IPS-NIHi7 (cell line): ENCODE data around the gene CD300LD.
"Not testable (repeated sequence)": the region's sequence is repeated elsewhere in the genome, so short reads cannot be mapped to it uniquely, and the experiment has no call there.

Source experiments
- DNase-seq: peaks from one replicate; pipeline ENCODE4 v3.0.0; 2012; ENCODE audit warnings: mixed read lengths; ENCODE audit errors: extremely low spot score

CD300LD gene

DNA sequence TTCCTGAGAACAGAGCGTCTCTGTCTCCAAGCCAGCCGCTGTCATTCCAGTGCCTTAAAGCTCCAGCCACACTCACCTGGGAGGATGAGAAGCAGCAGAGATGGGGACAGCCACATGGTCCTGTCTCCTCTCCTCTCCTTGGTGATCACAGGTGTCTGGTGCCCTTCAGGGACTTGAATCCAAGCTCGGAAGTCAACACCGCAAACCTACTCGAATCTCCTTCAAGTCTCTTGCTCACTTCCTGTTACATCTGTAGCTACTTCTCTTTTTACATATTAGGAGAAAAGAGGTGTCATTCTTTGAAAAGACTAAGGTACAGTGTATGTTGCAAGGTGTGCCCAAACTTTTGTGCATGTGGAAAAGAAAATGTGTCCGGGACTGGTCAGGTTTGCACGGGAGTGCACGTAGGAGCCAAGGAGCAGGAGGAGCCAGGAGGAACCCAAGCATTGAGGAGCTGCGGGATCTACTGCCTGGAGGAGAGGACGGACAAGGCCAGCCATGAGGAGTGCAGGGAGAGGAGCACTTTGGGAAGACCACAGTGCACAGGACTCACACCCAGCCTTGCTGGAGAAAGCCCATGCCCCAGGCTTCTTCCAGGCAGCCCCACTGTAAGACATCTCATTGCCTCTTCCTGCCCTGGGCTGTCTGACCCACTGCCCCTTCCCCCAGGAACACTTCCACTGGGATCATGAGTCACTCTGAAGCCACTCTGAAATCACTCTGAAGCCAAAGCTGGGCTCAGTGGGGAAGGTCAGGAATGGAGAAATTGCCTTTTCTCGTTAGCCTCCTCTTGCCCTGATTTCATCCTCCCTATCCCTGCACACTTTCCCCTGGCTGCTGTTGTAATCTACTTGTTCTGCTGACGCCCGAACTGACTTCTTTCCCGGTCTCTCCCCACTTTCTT lies at the start of gene CD300LD:
Gene CD300LD (minus strand): TSS at position 197 of the 904 bp plus-strand sequence. CDS start 81 bp downstream, at position 116.
- DNase-seq, result no peak

DNA sequence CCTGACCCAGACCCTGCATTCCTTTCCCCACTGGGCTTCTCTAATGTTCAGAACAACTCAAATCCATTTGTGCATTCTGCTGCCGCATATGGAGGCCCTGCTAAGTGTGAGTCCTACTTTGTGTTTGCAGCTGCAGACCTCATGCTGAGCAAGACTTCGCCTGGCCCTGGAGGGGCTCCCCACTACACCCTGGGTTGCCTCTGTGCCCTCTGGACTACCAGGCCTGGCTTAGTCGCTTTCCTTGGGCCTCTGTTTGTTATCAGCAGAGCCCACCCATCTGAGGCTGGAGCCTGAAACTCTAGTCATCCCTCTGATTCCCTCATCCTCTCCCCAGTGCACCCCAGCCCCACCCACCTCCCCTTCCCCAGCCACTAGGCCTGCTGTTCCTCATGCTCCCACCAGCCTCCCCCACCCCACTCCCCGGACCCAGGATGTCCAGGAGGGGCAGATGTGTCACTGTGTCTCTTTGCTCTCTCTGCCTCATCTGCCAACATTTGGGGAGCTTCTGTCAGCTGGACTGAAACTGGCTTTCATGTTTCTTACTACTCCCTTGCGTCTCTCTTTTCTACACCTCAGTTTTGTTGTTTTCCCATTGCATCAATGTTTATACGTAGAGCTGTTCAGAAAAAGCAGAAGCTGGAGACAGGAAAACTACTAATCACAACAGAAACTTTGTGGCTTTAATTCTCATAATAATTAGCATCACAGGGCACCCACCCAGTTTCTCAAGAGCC lies 49.3 kb upstream of the CD300LD start:
- DNase-seq, result no peak

DNA sequence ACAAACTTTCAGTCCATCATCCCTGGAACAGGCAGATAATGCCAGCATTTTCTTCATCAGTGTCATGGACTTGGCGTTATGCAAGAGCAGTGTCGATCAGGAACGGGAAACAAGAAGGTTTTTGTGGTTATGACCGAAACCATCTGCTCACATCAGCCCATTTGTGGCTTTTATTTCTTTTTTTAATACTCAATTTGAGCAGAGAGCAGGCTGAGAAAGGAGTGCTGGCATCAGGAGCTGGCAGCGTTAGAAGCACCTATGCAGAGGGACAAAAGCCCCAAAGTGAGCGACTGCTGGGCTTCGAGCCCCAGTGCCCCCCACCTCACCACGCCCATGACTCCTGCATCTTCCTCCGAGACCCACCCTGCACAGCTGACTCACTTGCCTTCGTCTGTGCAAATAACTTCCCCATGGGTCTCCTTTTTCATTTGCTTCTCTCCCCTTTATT lies 47.6 kb upstream of the CD300LD start:
- DNase-seq, result no peak

DNA sequence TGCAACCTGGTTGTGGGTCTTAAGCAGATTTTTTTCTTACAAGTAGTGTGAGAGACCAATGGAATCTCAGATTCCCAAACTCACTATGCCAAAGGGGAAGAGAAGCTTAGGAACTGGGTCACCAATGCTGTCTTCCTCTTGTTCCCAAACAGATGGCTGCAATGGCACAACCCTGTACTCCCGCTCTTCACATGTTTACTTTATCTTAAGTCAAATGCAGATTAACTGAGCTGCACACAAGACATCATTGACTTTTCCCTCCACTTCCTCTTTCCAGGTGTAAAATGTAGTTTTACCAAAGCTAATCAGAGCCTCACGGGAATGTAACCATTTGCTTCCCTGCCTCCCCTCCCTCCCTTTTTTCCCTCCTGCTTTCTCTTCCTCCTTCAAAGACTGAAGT lies 45.8 kb upstream of the CD300LD start:
- DNase-seq, result no peak

DNA sequence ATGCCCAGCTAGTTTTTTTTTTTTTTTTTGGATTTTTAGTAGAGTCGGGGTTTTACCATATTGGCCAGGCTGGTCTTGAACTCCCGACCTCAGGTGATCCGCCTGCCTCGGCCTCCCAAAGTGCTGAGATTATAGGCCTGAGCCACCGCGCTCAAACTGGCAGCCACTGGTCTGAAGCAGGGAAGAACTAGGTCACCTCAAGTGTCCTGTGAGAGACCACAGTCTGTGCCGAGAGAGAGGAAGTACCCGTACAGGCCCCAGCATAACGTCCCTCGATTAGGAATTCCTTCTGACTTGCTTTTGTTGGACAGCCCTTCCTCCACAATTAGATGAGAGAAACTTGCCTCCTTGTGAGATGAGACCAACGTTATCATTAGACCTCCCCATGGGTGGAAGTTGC lies 45.2 kb upstream of the CD300LD start:
- no peak for DNase-seq

DNA sequence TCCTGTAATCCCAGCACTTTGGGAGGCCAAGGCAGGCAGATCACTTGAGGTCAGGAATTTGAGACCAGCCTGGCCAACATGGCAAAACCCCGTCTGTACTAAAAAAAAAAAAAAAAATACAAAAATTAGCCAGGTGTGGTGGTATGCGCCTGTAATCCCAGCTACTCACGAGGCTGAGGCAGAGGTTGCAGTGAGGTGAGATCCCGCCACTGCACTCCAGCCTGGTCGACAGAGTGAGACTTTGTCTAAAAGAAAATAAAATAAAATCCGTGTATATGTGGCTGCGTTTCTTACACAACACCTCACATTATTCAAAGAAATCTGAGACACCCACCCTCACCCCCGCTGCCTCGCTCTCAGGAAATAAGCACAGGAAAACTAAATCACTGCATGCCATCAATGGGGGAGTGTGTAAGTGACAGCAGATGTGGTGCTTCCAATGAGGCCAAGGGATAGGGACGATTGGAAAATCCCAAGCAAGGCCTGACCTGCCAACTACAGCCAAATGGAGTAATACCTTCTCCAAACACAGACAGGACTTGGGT lies 44.5 kb upstream of the CD300LD start:
- DNase-seq, result not testable (repeated sequence)

DNA sequence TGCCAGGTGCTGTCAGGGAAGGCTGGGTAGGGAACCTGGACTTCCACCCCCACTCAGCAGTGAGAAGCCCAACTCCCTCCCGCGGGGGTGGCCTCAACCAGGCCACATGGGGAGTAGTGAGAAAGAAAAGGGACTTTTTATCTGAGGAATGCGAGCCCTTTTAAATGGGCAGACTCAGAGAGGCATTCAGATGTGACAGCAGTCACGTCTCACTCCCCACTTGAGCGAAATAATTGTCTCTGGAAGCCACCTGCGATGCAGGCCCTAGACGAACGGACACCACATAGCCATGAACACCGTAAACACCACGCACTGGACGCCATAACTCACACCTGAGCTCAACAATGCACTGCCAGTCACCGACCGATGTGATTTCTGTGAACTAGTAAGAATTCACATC lies 43.3 kb upstream of the CD300LD start:
- DNase-seq, result no peak

DNA sequence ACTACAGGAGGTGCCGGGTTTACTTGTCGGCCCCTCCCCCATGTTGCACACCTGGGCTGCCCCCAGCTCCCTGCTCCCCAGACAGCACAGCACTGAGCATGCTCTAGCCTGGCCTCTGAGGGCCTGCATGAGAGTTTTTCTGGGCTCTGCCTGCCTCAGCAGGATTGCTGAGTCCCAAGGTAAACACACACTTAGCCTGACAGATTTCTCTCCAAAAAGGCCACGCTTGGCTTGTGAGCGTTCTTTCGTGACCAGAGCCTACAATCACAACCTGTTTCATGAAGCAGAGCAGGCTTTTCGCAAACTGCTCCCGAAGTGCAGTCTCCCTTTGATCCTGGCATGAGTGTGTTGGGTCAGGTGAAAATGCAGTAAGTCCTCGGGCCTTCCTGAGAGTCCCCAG lies 41.2 kb upstream of the CD300LD start:
- DNase-seq, result no peak

DNA sequence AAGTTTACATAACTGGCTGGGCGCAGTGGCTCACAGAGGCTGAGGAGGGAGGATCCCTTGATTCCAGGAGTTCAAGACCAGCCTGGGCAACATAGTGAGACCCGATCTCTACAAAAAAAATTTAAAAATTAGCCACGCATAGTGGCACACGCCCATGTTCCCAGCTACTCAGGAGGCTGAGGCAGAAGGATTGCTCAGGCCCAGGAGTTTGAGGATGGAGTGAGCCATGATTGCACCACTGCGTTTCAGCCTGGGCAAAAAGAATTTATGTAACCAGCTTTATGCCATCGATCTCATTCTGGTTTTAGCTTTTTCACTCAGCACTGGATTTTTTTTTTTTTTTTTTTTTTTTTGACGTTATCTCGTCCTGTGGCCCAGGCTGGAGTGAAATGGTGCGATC lies 40.5 kb upstream of the CD300LD start:
- DNase-seq, result no peak

DNA sequence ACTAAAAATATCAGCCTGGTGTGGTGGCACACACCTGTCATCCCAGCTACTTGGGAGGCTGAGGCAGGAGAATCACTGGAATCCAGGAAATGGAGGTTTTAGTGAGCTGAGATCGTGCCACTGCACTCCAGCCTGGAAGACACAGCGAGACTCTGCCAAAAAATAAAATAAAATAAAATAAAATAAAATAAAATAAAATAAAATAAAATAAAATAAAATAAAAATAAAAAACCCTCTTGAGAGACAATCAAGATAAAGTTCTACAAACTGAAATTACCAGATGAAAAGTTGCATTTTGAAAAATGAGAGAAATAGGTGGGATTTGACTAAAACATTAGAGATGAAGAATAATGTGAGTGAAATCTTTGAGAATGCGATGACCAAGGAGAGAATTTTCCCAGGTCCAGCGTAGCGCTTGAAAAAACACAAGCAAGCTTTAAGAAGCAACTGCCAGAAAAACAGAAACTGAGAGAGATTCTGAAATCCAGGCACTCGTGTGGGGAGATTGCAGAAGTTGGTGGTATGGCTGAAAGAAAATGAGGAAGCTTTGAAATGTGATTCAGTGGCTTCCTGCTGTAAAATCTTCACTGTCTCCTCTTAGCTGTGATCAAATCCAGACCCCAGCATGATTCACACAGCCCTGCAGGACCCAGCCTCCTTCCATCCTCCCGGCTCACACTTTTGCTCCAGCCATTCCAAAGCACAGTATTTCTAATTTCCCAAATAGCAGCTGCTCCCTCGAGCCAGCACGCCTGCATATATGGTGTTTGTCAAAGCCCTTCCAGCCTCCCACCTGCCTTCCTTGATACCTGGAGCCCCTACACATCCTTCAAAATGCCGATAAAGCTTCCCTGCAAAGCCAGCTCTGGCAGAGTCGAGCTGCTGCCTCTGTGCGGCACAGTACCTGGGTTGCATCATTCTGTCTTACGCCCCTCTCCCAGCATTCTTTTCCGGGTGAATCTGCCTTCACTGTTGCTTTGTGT lies 39.7 kb upstream of the CD300LD start:
- DNase-seq, result peak; percentile 50

DNA sequence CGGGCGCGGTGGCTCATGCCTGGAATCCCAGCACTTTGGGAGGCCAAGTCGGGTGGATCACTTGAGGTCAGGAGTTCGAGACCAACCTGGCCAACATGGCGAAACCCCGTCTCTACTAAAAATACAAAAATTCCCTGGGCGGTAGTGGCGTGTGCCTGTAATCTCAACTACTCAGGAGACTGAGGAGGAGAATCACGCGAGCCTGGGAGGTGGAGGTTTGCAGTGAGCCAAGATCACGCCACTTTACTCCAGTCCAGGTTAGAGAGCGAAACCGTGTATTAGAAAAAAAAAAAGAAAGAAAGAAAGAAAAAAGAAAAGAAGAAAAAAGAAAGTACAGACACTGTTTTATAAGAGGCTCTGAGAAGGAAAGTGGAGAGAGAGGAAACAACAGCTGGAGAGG lies 38.2 kb upstream of the CD300LD start:
- DNase-seq, result not testable (repeated sequence)

DNA sequence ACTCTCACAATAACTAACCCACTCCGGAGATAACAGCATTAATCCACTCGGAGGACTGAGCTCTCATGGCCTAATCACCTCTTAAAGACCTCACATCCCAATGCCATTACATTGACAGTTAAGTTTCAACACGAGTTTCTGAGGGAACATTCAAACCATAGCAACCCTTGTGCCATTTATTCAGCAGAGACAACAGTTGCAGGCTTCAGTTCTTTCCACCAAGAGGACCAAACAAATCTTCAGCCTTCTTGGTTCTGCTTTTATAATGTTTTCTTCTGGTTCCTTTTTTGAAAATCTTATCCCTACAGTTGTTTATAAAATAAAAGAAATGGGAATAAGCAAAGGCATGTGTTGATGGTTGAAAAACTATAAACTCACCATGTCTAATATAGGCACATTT lies 33.6 kb upstream of the CD300LD start:
- no peak for DNase-seq

DNA sequence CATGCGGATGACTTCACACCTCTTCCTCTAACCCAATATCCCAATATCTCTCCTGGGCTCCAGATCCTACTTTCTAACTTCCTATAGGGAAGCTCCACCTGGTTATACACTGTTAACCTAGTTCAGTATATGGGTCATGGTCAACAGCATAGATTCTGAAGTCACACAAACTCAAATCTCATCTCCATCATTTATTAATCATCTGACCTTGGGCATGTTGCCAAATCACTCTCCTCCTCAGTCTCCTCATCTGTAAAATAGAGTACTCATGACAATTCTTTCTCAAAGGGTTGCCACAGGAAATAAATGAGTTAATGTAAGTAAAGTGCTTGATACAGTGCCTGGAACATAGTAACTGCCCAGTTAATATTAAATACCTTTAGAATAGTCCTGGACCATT lies 32.0 kb upstream of the CD300LD start:
- DNase-seq, result no peak

DNA sequence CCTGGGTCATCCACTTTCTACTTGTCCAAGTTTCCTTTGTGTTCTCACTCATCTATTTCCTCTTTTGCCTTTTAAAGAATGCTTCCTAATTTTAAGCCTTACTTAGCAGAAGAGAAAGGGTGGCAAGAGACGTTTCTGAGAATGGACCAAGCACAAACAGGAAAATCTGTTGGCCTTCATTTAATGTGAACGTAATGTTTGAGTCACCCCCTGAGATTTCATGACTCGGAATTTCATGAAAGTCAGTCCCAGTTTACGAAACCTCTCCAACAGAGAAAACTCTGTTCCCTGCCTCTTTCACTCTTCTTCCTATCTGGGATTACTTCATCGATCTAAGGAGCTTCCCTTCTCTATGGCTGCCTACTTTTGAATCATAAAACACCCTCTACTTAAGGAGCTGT lies 31.6 kb upstream of the CD300LD start, which contains the start of gene CD300E:
Gene CD300E (minus strand): TSS at position 46 of the 401 bp plus-strand sequence. CDS start 117 bp downstream, outside the sequence.
- no peak for DNase-seq

DNA sequence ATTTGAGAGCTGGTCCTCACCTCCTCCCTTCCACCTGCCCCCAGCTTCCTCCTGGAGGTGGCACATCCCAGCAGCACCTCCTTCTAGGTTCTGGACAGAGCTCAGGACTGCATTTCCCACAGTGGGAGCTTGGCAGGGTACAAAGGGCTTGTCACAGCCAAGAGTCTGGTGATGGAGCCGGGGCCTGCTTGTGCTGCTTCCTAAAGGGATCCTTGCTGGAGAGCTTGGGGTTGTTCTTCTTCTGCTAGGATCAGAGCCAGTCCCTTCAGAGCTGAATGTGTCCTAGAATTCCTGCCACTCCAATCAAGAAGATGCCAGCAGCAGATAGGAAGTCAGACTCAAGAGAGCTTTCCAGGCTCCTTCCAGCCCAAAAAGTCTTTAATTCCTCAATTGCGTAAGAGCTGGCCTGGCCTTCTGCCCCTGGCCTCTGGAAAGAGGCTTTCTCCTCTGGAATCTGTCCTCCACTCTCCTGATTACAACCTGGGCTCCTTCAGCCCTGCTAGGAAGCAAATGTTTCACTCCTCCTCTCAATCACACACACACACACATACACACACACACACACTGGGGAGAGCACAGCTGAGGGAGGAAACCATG lies 27.1 kb upstream of the CD300LD start:
- no peak for DNase-seq

DNA sequence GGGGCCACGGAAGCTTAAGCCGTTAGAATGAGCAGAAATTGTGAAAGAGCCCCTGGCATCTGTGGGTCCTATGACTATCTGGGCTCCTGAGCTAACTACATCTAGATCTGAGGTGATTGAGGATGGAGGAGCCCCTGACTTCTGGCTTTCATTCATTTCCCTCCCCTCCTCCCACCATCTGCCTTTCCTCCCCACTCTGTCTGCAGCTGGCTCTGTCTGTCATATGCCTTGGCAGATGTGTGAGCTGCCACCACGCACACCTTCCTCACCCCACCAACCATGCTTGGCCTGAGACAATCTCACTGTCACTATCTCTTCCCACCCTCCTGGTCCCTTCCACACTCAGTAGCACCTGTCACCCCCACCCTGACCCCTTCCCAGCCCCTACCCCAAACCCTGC lies 26.4 kb upstream of the CD300LD start:
- no peak for DNase-seq

DNA sequence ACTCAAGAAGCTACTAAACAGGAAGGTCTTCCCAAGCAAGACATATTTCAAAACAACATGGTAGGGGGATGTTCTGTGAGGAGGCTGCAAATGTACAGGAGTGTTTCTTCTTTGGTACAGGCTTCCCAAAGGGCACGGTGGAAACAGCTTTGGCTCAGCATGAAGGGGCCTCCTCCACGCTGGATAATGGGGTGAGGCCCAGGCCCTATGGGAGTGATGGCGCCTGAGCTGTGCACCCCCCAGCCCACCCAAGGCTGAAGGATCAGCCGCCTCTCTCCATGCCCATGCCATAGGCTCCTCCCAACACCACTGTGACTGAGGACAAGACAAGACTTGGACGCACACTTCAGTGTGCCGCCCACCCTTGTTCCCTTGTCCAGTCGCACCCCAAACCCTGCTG lies 24.6 kb upstream of the CD300LD start:
- no peak for DNase-seq

DNA sequence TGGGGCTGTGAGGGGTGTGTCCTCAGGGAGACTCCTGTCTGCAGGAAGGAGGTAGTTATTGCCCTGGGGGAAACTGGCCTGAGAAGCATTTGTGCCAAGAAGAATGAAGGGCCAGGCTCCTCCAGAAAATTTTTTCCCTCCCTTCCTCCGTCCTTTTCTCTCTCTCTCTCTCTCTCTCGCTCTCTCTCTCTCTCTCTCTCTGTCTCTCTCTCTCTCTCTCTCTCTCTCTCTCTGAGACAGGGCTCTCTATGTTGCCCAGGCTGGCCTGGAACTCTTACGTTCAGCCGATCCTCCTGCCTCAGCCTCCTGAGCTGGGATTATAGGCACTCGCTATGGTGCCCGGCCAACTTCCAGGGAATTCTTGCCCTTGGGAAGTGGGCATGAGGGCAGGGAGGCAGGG lies 20.0 kb upstream of the CD300LD start:
- DNase-seq, result no peak

DNA sequence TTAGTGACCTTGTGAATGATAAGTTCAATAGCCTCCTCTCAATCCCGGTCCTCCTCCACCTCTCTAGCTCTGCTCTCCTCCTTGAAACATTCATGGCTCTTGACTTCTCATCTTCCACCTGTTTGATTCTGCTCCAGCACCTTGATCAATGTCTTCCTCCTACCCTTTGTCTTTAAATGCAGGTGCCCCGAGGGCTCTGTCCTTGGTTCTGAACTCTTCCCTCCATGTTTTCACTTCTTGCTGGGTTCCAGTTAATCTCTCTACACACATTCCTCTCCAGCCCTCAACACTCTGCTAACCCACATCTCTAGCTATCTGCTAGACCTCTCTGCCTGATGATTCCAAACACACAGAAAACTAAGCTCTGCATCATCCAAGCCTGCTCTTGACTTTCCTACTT lies 18.0 kb upstream of the CD300LD start:
- DNase-seq, result peak; percentile 57

DNA sequence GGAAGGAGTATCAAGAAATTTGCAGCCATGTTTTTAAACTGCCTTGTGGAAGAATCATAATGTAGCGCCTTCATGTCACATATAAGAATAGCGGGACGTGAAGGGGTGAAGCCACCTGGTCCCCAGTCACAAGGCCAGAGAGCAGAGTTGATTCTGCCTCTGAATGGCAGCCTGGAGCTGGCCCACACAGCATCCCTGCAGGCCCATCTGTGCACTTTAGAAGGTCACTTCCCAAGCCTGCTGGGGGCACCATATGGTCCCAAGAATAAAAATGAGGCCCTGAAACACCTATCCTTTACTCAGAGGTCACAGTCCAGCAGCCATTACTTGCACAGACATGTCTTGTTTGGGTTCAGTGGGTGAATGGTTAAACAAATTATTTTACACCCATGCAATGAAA lies 16.4 kb upstream of the CD300LD start:
- no peak for DNase-seq

DNA sequence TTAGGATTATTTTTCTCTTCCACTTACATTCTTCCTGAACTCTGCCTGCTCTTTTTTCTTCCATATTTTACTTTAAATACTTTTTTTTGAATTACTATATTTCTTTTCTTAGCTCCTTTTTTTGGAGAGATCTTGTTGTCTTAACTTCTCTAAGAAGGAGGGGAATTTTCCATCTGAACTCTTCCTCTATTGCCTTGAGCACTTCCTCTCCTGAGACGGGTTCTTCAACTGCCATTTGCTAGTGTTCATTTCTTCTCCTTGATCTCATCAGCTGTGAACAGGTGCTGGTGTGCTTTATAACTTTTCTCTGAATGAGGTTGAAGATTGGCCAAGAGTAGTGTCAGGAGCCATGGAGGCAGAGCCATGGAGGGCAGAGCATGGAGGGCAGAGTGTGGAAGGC lies 15.1 kb upstream of the CD300LD start:
- DNase-seq, result no peak
